Right lobe of liver (tissue), 4 donors: ENCODE data around the gene GCA.
A peak's percentile ranks its signal among the peaks of the same experiment; 100 is the strongest.

ENCODE experiments used
- POLR2A ChIP-seq: fragments of 450-650 bp; IDR thresholded peaks from one replicate; pipeline ENCODE4 v1.6.1; 2017; ENCODE audit warnings: antibody characterized with exemption, mild to moderate bottlenecking
- TF ChIP-seq, protein P1 (sequence below), 4 donors: fragments of 200-600 bp in 3 of 4; fragments of 450-650 bp in 1 of 4; IDR thresholded peaks; one replicate each; pipeline versions ENCODE4 v1.5.1 to v1.8.0; 2016 to 2022; ENCODE audit warnings: antibody characterized with exemption in 4 of 4, mild to moderate bottlenecking in 2 of 4
- donor health status: DM: no; HTN: no; CAD: no.
- donor health status: DM: no; HTN: no; CAD: no.
- donor health status: DM: no; HTN: yes; CAD: no.

DNA sequence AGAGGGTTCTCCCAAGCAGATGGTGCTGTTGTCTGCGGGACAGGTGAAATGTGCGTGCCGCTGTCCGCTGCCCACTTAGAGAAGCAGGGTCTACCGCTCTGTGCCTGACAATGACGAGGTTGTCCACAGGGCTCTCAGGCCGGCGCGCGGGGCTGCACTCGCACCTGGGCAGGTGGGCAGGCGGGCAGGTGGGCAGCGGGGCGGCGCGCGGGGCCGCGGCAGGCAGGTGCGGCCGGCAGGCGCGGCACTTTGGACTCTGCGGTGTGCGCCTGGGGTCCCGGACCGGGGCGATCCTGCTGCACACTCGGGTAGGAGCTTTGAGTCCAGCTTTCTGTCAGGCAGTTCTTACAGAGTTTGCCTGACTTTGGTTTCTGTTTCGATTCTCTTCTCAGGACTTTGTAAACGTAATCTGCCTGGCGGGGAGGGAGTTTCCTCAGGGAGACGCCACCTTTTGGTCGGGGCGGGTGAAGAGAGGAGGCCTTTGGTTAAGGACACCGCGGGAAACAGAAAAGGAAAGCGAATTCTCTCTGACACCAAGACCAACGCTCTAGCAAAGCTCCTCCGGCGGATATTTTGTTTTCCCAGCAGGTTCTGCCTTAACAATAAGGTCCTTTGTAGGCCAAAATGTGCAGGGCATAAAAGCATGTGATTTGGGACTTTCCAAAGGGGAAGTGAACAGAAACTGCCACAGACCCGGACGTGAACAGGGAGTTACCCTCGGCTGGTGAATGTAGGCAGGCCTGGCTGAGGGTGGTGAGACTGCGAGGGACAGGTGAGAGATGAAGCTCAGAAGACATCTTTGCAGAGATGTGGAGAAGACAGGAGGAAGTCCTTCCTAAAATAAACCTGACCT lies 25.4 kb upstream of the GCA start, which contains the start of gene IFIH1:
- TF ChIP-seq POLR2A = peak; percentile 62
- TF ChIP-seq, protein P1, sequence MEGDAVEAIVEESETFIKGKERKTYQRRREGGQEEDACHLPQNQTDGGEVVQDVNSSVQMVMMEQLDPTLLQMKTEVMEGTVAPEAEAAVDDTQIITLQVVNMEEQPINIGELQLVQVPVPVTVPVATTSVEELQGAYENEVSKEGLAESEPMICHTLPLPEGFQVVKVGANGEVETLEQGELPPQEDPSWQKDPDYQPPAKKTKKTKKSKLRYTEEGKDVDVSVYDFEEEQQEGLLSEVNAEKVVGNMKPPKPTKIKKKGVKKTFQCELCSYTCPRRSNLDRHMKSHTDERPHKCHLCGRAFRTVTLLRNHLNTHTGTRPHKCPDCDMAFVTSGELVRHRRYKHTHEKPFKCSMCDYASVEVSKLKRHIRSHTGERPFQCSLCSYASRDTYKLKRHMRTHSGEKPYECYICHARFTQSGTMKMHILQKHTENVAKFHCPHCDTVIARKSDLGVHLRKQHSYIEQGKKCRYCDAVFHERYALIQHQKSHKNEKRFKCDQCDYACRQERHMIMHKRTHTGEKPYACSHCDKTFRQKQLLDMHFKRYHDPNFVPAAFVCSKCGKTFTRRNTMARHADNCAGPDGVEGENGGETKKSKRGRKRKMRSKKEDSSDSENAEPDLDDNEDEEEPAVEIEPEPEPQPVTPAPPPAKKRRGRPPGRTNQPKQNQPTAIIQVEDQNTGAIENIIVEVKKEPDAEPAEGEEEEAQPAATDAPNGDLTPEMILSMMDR (IDR thresholded peaks at IDR 0.05) = peak; percentile 25 to 49 (median 39)
